ENCODE measurements around the gene TMEM151A.
"Not testable (repeated sequence)": the region's sequence is repeated elsewhere in the genome, so short reads cannot be mapped to it uniquely, and the experiment has no call there.

Gene TMEM151A

GRCh38 chr11:66292543-66293332 is 1.0 kb downstream of the TMEM151A start:
- Histone ChIP-seq H2AFZ (ENCODE audit: low read depth, low read length) (no peak overlapping the region), H3K4me3 (ENCODE audit: low read length) (no peak overlapping the region), H3K4me1 (ENCODE audit: insufficient read depth, low read length) (peaks cover 21% of the 10 kb centered on the region), H3K9me3 (ENCODE audit: low read length) (no peaks in the 10 kb centered on the region), H3K36me3 (ENCODE audit: insufficient read depth, low read length) (no peaks in the 10 kb centered on the region), H3K27me3 (ENCODE audit: insufficient read depth, low read length) (peaks cover 58% of the 10 kb centered on the region)

- H3K27me3 ChIP-seq (ENCODE audit: insufficient read depth, low read length) = peaks cover 62% of the 10 kb centered on the region
- no peaks in the 10 kb centered on the region for H3K9me3 ChIP-seq (ENCODE audit: low read length)
- no peak overlapping the region for H2AFZ ChIP-seq (ENCODE audit: low read depth, low read length)
- peaks cover 16% of the 10 kb centered on the region for H3K4me1 ChIP-seq (ENCODE audit: insufficient read depth, low read length)
- no peaks in the 10 kb centered on the region for H3K36me3 ChIP-seq (ENCODE audit: insufficient read depth, low read length)
- H3K4me3 ChIP-seq (ENCODE audit: low read length) = no peak overlapping the region
Measured at GRCh38 chr11:66293352-66293751, 1.7 kb downstream of the TMEM151A start.

- Histone ChIP-seq H3K4me3 (ENCODE audit: low read length) (no peak overlapping the region), H3K9me3 (ENCODE audit: low read length) (no peaks in the 10 kb centered on the region), H3K4me1 (ENCODE audit: insufficient read depth, low read length) (peaks cover 16% of the 10 kb centered on the region), H2AFZ (ENCODE audit: low read depth, low read length) (no peak overlapping the region), H3K27me3 (ENCODE audit: insufficient read depth, low read length) (peaks cover 62% of the 10 kb centered on the region), H3K36me3 (ENCODE audit: insufficient read depth, low read length) (no peaks in the 10 kb centered on the region)
Measured at GRCh38 chr11:66293777-66294625, 2.3 kb downstream of the TMEM151A start.

- no peaks in the 10 kb centered on the region for H3K9me3 ChIP-seq (ENCODE audit: low read length)
- H3K36me3 ChIP-seq (ENCODE audit: insufficient read depth, low read length) = no peaks in the 10 kb centered on the region
- peaks cover 12% of the 10 kb centered on the region for H3K4me1 ChIP-seq (ENCODE audit: insufficient read depth, low read length)
- H2AFZ ChIP-seq (ENCODE audit: low read depth, low read length) = no peak overlapping the region
- no peak overlapping the region for H3K4me3 ChIP-seq (ENCODE audit: low read length)
- peaks cover 62% of the 10 kb centered on the region for H3K27me3 ChIP-seq (ENCODE audit: insufficient read depth, low read length)
Measured at GRCh38 chr11:66294626-66295620, 3.2 kb downstream of the TMEM151A start.

GRCh38 chr11:66297610-66298009 is 5.9 kb downstream of the TMEM151A start:
- Histone ChIP-seq H3K27me3 (ENCODE audit: insufficient read depth, low read length) (peaks cover 38% of the 10 kb centered on the region), H3K9me3 (ENCODE audit: low read length) (no peaks in the 10 kb centered on the region), H3K4me1 (ENCODE audit: insufficient read depth, low read length) (peaks cover under 1% of the 10 kb centered on the region), H2AFZ (ENCODE audit: low read depth, low read length) (no peak overlapping the region), H3K36me3 (ENCODE audit: insufficient read depth, low read length) (no peaks in the 10 kb centered on the region), H3K4me3 (ENCODE audit: low read length) (no peak overlapping the region)

GRCh38 chr11:66299186-66299585 is 7.5 kb downstream of the TMEM151A start:
- no peaks in the 10 kb centered on the region for H3K9me3 ChIP-seq (ENCODE audit: low read length)
- H3K4me3 ChIP-seq (ENCODE audit: low read length) = no peak overlapping the region
- H3K36me3 ChIP-seq (ENCODE audit: insufficient read depth, low read length) = no peaks in the 10 kb centered on the region
- H3K4me1 ChIP-seq (ENCODE audit: insufficient read depth, low read length) = no peaks in the 10 kb centered on the region
- peaks cover 22% of the 10 kb centered on the region for H3K27me3 ChIP-seq (ENCODE audit: insufficient read depth, low read length)
- H2AFZ ChIP-seq (ENCODE audit: low read depth, low read length) = no peak overlapping the region

GRCh38 chr11:66302656-66303055 is 11.0 kb downstream of the TMEM151A start:
- H3K4me3 ChIP-seq (ENCODE audit: low read length) = no peak overlapping the region
- H3K9me3 ChIP-seq (ENCODE audit: low read length) = no peaks in the 10 kb centered on the region
- no peak overlapping the region for H2AFZ ChIP-seq (ENCODE audit: low read depth, low read length)
- H3K36me3 ChIP-seq (ENCODE audit: insufficient read depth, low read length) = no peaks in the 10 kb centered on the region
- peaks cover 4% of the 10 kb centered on the region for H3K27me3 ChIP-seq (ENCODE audit: insufficient read depth, low read length)
- no peaks in the 10 kb centered on the region for H3K4me1 ChIP-seq (ENCODE audit: insufficient read depth, low read length)

- no peaks in the 10 kb centered on the region for H3K9me3 ChIP-seq (ENCODE audit: low read length)
- H2AFZ ChIP-seq (ENCODE audit: low read depth, low read length) = no peak overlapping the region
- H3K27me3 ChIP-seq (ENCODE audit: insufficient read depth, low read length) = no peaks in the 10 kb centered on the region
- H3K36me3 ChIP-seq (ENCODE audit: insufficient read depth, low read length) = no peaks in the 10 kb centered on the region
- H3K4me1 ChIP-seq (ENCODE audit: insufficient read depth, low read length) = peaks cover 3% of the 10 kb centered on the region
- H3K4me3 ChIP-seq (ENCODE audit: low read length) = no peak overlapping the region
Measured at GRCh38 chr11:66309475-66309874, 17.8 kb downstream of the TMEM151A start.

GRCh38 chr11:66310324-66310723 is 18.6 kb downstream of the TMEM151A start:
- Histone ChIP-seq H3K4me1 (ENCODE audit: insufficient read depth, low read length) (peaks cover 3% of the 10 kb centered on the region), H2AFZ (ENCODE audit: low read depth, low read length) (no peak overlapping the region), H3K27me3 (ENCODE audit: insufficient read depth, low read length) (no peaks in the 10 kb centered on the region), H3K4me3 (ENCODE audit: low read length) (no peak overlapping the region), H3K36me3 (ENCODE audit: insufficient read depth, low read length) (no peaks in the 10 kb centered on the region), H3K9me3 (ENCODE audit: low read length) (no peaks in the 10 kb centered on the region)

- H3K9me3 ChIP-seq (ENCODE audit: low read length); H3K4me1 ChIP-seq (ENCODE audit: insufficient read depth, low read length); H3K36me3 ChIP-seq (ENCODE audit: insufficient read depth, low read length); H3K4me3 ChIP-seq (ENCODE audit: low read length); H2AFZ ChIP-seq (ENCODE audit: low read depth, low read length); H3K27me3 ChIP-seq (ENCODE audit: insufficient read depth, low read length): not testable (repeated sequence)
Measured at GRCh38 chr11:66310803-66311440, 19.2 kb downstream of the TMEM151A start.

GRCh38 chr11:66311470-66311964 is 19.8 kb downstream of the TMEM151A start:
- Histone ChIP-seq H3K36me3 (ENCODE audit: insufficient read depth, low read length) (no peaks in the 10 kb centered on the region), H3K9me3 (ENCODE audit: low read length) (no peaks in the 10 kb centered on the region), H3K4me3 (ENCODE audit: low read length) (peak overlapping the region; percentile 50), H2AFZ (ENCODE audit: low read depth, low read length) (peak overlapping the region; percentile 58), H3K27me3 (ENCODE audit: insufficient read depth, low read length) (no peaks in the 10 kb centered on the region), H3K4me1 (ENCODE audit: insufficient read depth, low read length) (peaks cover 4% of the 10 kb centered on the region)

- H3K36me3 ChIP-seq (ENCODE audit: insufficient read depth, low read length) = no peaks in the 10 kb centered on the region
- H3K4me3 ChIP-seq (ENCODE audit: low read length) = peak overlapping the region; percentile 50
Measured at GRCh38 chr11:66311965-66312548, 20.4 kb downstream of the TMEM151A start.

More at GRCh38 chr11:66311965-66312548, 20.4 kb downstream of the TMEM151A start:
- Histone ChIP-seq H3K27me3 (ENCODE audit: insufficient read depth, low read length) (no peaks in the 10 kb centered on the region), H3K9me3 (ENCODE audit: low read length) (no peaks in the 10 kb centered on the region), H3K4me1 (ENCODE audit: insufficient read depth, low read length) (peaks cover 8% of the 10 kb centered on the region), H2AFZ (ENCODE audit: low read depth, low read length) (peak overlapping the region; percentile 58)
